HepG2 (cell line): Measurements from ENCODE around the gene NFKB2. TPM values are rescaled to one million over a fixed set of nuclear protein-coding genes. Genes with fewer than 3 reads are reported as not detected.

Experiments used
- ATAC-seq: fragments of 200-7000 bp; cut with Tn5 transposase; 3 replicates; pipeline ENCODE4 v1.9.1; 2020; ENCODE audit warnings: mild to moderate bottlenecking, moderate library complexity
- BruUV-seq: library from RNA; stranded (reverse); fragments of 400-500 nt; replicated peaks from 2 replicates; lab custom pipeline; 2021; lab: Mats Ljungman, UMichigan
- CTCF ChIA-PET: fragments of 300-600 bp; formaldehyde crosslinking; extraction: SDS; loops from one replicate; lab custom pipeline; 2021; ENCODE audit warnings: low total read pairs, inconsistent platforms, low intra/inter-chr PET ratio; lab: Yijun Ruan, JAX
- POLR2A ChIA-PET: fragments of 350-600 bp; sonication (Branson Sonifier 250); formaldehyde crosslinking; loops from one replicate; lab custom pipeline; 2020; ENCODE audit warnings: antibody characterized with exemption, inconsistent platforms; lab: Yijun Ruan, JAX
- DNase-seq: peaks from one replicate; pipeline ENCODE4 v3.0.0-alpha.2; 2015; ENCODE audit warnings: low spot score
- FAIRE-seq: peaks from 3 replicates; lab custom pipeline; 2011; peaks lifted over from hg19 to GRCh38; lab: Jason Lieb, UNC
- H2AFZ ChIP-seq: one replicate; pipeline ENCODE4 v1.6.1; 2011; ENCODE audit warnings: low read length, inconsistent platforms
- H3K27ac ChIP-seq: fragments of 300-600 bp; 3 replicates; pipeline ENCODE4 v1.8.0; 2011; ENCODE audit warnings: mixed run types, mild to moderate bottlenecking, mixed read lengths, low read length, inconsistent platforms; ENCODE audit not compliant: insufficient read depth; ENCODE audit errors: extremely low read length
- H3K27me3 ChIP-seq, 2 experiments: fragments of 200-600 bp in 1 of 2; 2 replicates in 1 of 2; 3 replicates in 1 of 2; pipeline versions ENCODE4 v1.6.0 to v1.8.0; 2011; ENCODE audit warnings: low read length in 2 of 2, mild to moderate bottlenecking in 2 of 2, moderate library complexity in 2 of 2, inconsistent platforms in 1 of 2; ENCODE audit not compliant: insufficient read depth in 2 of 2, control insufficient read depth in 1 of 2
- H3K36me3 ChIP-seq, 2 experiments: fragments of 200-600 bp in 1 of 2; replicated peaks in 1 of 2; 2 replicates in 1 of 2; 3 replicates in 1 of 2; pipeline versions ENCODE4 v1.5.1 to v1.8.0; 2011; ENCODE audit warnings: low read length in 2 of 2, inconsistent platforms in 1 of 2; ENCODE audit not compliant: insufficient read depth in 2 of 2, control insufficient read depth in 1 of 2
- H3K4me1 ChIP-seq: 2 replicates; pipeline ENCODE4 v1.5.1; 2012; ENCODE audit warnings: low read length, inconsistent platforms; ENCODE audit not compliant: insufficient read depth
- H3K4me2 ChIP-seq: 2 replicates; pipeline ENCODE4 v1.6.0; 2011; ENCODE audit warnings: low read depth, low read length, inconsistent platforms
- H3K4me3 ChIP-seq, 3 experiments: fragments of 200-600 bp in 1 of 3; sonication (generic), shearing (Covaris generic) in 1 of 3; replicated peaks in 1 of 3; 2 replicates each; pipeline ENCODE4 v1.5.1; 2011 to 2016; ENCODE audit warnings: low read length in 3 of 3, inconsistent platforms in 2 of 3, low read depth in 2 of 3, mild to moderate bottlenecking in 2 of 3, control low read depth in 1 of 3, mixed read lengths in 1 of 3; ENCODE audit not compliant: insufficient read depth in 1 of 3
- H3K79me2 ChIP-seq: one replicate; pipeline ENCODE4 v1.6.1; 2011; ENCODE audit warnings: low read length, inconsistent platforms; ENCODE audit not compliant: insufficient read depth
- H3K9ac ChIP-seq: 2 replicates; pipeline ENCODE4 v1.6.0; 2011; ENCODE audit warnings: mild to moderate bottlenecking, low read depth, low read length, inconsistent platforms; ENCODE audit not compliant: insufficient read depth
- H3K9me3 ChIP-seq: 2 replicates; pipeline ENCODE4 v1.5.1; 2012; ENCODE audit warnings: mild to moderate bottlenecking, low read length
- H4K20me1 ChIP-seq: 2 replicates; pipeline ENCODE4 v1.6.0; 2011; ENCODE audit warnings: inconsistent platforms, mild to moderate bottlenecking, low read length, moderate library complexity; ENCODE audit not compliant: insufficient read depth
- HMGXB4 ChIP-seq, 2 experiments: sonication (generic) in 1 of 2; formaldehyde crosslinking in 1 of 2; IDR thresholded peaks; 2 replicates each; pipeline versions ENCODE4 v1.4.0 to v1.6.1; 2018 to 2020; ENCODE audit warnings: missing genetic modification reagents in 2 of 2, borderline replicate concordance in 1 of 2, low read depth in 1 of 2, mild to moderate bottlenecking in 1 of 2, missing biosample characterization in 1 of 2
- KAT8 ChIP-seq: IDR thresholded peaks from 2 replicates; pipeline ENCODE4 v1.6.1; 2016; ENCODE audit warnings: missing genetic modification reagents, missing compliant biosample characterization
- POGK ChIP-seq: sonication (generic); formaldehyde crosslinking; conservative IDR thresholded peaks from 2 replicates; pipeline ENCODE4 v1.8.0; 2022; ENCODE audit warnings: mild to moderate bottlenecking, moderate library complexity, missing genetic modification reagents
- ZNF576 ChIP-seq: sonication (generic); formaldehyde crosslinking; IDR thresholded peaks from 2 replicates; pipeline ENCODE4 v1.4.0; 2020; ENCODE audit warnings: mild to moderate bottlenecking, missing genetic modification reagents
- ZSCAN21 ChIP-seq: sonication (generic); formaldehyde crosslinking; IDR thresholded peaks from 2 replicates; pipeline ENCODE4 v1.8.0; 2022; ENCODE audit warnings: mild to moderate bottlenecking, missing genetic modification reagents, moderate library complexity, borderline replicate concordance
- WGBS: methylation state at CpG from one replicate; pipeline ENCODE4 v1.1.6; 2017; ENCODE audit warnings: low lambda C conversion rate; 5-methylcytosine and 5-hydroxymethylcytosine counted together
- in situ Hi-C: cut with HindIII; loops from 2 replicates; pipeline ENCODE4 v1.10.0; 2017; ENCODE audit warnings: low pct_unique_long_range_greater_than_20kb; ENCODE audit not compliant: extremely low pct_ligation_motif_present
- intact Hi-C: fragments of 100-400 bp; cut with micrococcal nuclease; formaldehyde crosslinking; loops from one replicate; pipeline ENCODE4 v1.10.0; 2022; ENCODE audit not compliant: unreplicated experiment
- polyA plus RNA-seq, 8 experiments: library from polyadenylated mRNA; depleted of rRNA in 3 of 8; stranded (reverse) in 7 of 8; unstranded in 1 of 8; fragments of >200 nt; fragmentation: Illumina TruSeq in 4 of 8; extraction: Trizol in 4 of 8; gene quantifications; 2 replicates each; pipeline versions ENCODE4 v1.2.1 to v1.2.3, GENCODE V29; 2011 to 2016; ENCODE audit warnings: low read depth in 4 of 8, missing spikeins in 1 of 8, mixed read lengths in 1 of 8; ENCODE audit not compliant: insufficient read depth in 1 of 8
- total RNA-seq, 5 experiments: library from RNA; depleted of rRNA; stranded (reverse); fragments of >200 nt; fragmentation: Illumina TruSeq; extraction: Trizol; gene quantifications; 2 replicates each; pipeline ENCODE4 v1.2.3, GENCODE V29; 2016; ENCODE audit warnings: low read depth in 1 of 5

The NFKB2 gene
- total and polyA plus RNA-seq, 2 of the 13 experiments (the other 11 are each of a cell fraction or from before 2014, with no cell fraction given) = 7.7 to 12.5 TPM

- ChIA-PET POLR2A (interaction anchor here (1.0 to 1.3 kb wide), 2 partner anchors 10 to 17 kb away, joined by 3 to 4 read pairs; partner anchors contain the start of gene FBXL15), CTCF (no interaction called here)
- no peak overlapping the region for H3K27ac ChIP-seq
- intact Hi-C loops = no loop called here
- no peaks in the 10 kb centered on the region for H3K79me2 ChIP-seq
- peaks cover 18% of the 10 kb centered on the region for H3K4me1 ChIP-seq
- WGBS = 39% methylated on average over 20 of the region's 48 CpGs
- H3K36me3 ChIP-seq = no peaks in the 10 kb centered on the region
- H3K9ac ChIP-seq = no peak overlapping the region
- ATAC-seq = no peak
- no TSS peak for BruUV-seq
- peak overlapping the region; percentile 61; the same call in 1 of the 2 replicates for H3K4me2 ChIP-seq
- peaks cover 4% of the 10 kb centered on the region; the same call in 1 of the 2 replicates for H4K20me1 ChIP-seq
- in situ Hi-C loops = no loop called here
- H3K27me3 ChIP-seq = peaks cover 26 to 86% of the 10 kb centered on the region in 2 experiments
- H3K4me3 ChIP-seq = peak overlapping the region in 1 of 3 experiments; percentile 25; a peak in 2 of 6 replicates
- H3K9me3 ChIP-seq = no peaks in the 10 kb centered on the region
- no peak for DNase-seq
- FAIRE-seq = no peak
- no peak for TF ChIP-seq HMGXB4 (CRISPR knock-in tag; IDR thresholded peaks at IDR 0.05; ENCODE audit: borderline replicate concordance in 1 of 2, low read depth in 1 of 2)
- TF ChIP-seq KAT8 (CRISPR knock-in tag) = no peak
- no peak for TF ChIP-seq POGK (CRISPR knock-in tag)
- TF ChIP-seq ZNF576 (CRISPR knock-in tag) = no peak
- no peak for TF ChIP-seq ZSCAN21 (CRISPR knock-in tag)
- H2AFZ ChIP-seq = no peak overlapping the region
Measured at GRCh38 chr10:102410429-102411073, 15.0 kb downstream of the NFKB2 start.
